ENCODE results near the gene MOCS3.

- TF ChIP-seq CTCF (IDR thresholded peaks at IDR 0.05), result no peak
- no peak for TF ChIP-seq EP300 (IDR thresholded peaks at IDR 0.05)
- TF ChIP-seq POLR2A (IDR thresholded peaks at IDR 0.05), result no peak
These were observed 10.4 kb upstream of the MOCS3 start for GRCh38 chr20:50948132-50948785.
